ENCODE results near the gene DCC.

GRCh38 chr18:53319628-53320027 lies 979.6 kb downstream of the DCC start:
- no peak for TF ChIP-seq POLR2A (IDR thresholded peaks at IDR 0.05; ENCODE audit: low read length)
- TF ChIP-seq GATA1 (IDR thresholded peaks at IDR 0.05; ENCODE audit: low read depth, low read length), result no peak
